MCF 10A (cell line): Measurements from ENCODE around the gene ACER1. TPM values are rescaled to one million over a fixed set of nuclear protein-coding genes. Genes with fewer than 3 reads are reported as not detected.

Experiments
- BruUV-seq: library from RNA; stranded (reverse); fragments of 400-500 nt; replicated peaks from 2 replicates; lab custom pipeline; 2021; lab: Mats Ljungman, UMichigan
- CTCF ChIA-PET: fragments of 300-600 bp; sonication (Branson Sonifier 250); formaldehyde crosslinking; extraction: SDS; loops from one replicate; lab custom pipeline; 2021; ENCODE audit warnings: antibody characterized with exemption, inconsistent platforms; lab: Yijun Ruan, JAX
- POLR2A ChIA-PET: fragments of 300-600, 350-650 bp; sonication (Branson Sonifier 250); formaldehyde crosslinking; extraction: SDS; loops from one replicate; lab custom pipeline; 2020; ENCODE audit warnings: antibody characterized with exemption, inconsistent platforms; lab: Yijun Ruan, JAX
- DNase-seq: peaks from one replicate; pipeline ENCODE4 v3.0.0-alpha.2; 2018; ENCODE audit not compliant: unreplicated experiment
- H3K27ac Mint-ChIP-seq: one replicate; pipeline ENCODE4 v1.8.0; 2022; ENCODE audit warnings: mild to moderate bottlenecking, low read depth, mixed read lengths; ENCODE audit not compliant: unreplicated experiment
- H3K27me3 Mint-ChIP-seq: one replicate; pipeline ENCODE4 v1.8.0; 2022; ENCODE audit warnings: mixed read lengths; ENCODE audit not compliant: insufficient read depth, unreplicated experiment
- H3K36me3 Mint-ChIP-seq: one replicate; pipeline ENCODE4 v1.8.0; 2022; ENCODE audit warnings: mild to moderate bottlenecking, moderate library complexity, mixed read lengths; ENCODE audit not compliant: insufficient read depth, unreplicated experiment
- H3K4me1 Mint-ChIP-seq: one replicate; pipeline ENCODE4 v1.8.0; 2022; ENCODE audit warnings: mixed read lengths; ENCODE audit not compliant: insufficient read depth, unreplicated experiment
- H3K4me3 Mint-ChIP-seq: one replicate; pipeline ENCODE4 v1.8.0; 2022; ENCODE audit warnings: mild to moderate bottlenecking, moderate library complexity, mixed read lengths; ENCODE audit not compliant: unreplicated experiment
- H3K9me3 Mint-ChIP-seq: one replicate; pipeline ENCODE4 v1.8.0; 2022; ENCODE audit warnings: mixed read lengths; ENCODE audit not compliant: unreplicated experiment
- intact Hi-C: fragments of 100-400 bp; cut with micrococcal nuclease; formaldehyde crosslinking; loops from 2 replicates; pipeline ENCODE4 v1.14.1; 2022
- total RNA-seq: library from RNA; stranded (reverse); gene quantifications from 2 replicates; pipeline ENCODE4 v1.2.3, GENCODE V29; 2022
- TF ChIP-seq, protein P1 (sequence below): fragments of 200-600 bp; IDR thresholded peaks from one replicate; pipeline ENCODE4 v1.8.0; 2022; ENCODE audit warnings: antibody characterized with exemption, mild to moderate bottlenecking; ENCODE audit not compliant: unreplicated experiment

The ACER1 gene
- total RNA-seq, 1 experiment from 2014 or later: not detected

DNA sequence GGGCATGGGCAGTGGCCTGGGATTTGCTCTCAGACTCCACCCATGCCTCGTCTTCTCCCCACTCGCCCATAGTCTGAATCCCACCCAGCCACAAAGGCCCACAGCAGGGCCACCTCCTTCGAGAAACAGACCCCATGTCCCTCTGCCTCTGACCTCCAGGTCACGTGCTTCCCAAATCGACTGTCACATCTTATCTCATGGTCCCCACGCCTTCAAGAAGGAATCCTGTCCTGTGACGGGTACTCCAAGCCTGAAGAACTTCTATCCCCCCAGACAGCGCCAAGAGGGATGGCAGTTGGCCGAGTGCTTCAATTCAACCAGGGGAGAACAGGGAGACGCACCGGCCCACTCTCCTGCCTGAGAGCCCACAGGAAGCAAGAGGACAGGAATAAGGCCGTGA is 70.1 kb downstream of the ACER1 start:
- Mint-ChIP-seq H3K27me3 (no peaks in the 10 kb centered on the region), H3K36me3 (peaks cover 72% of the 10 kb centered on the region), H3K27ac (no peak overlapping the region), H3K4me3 (no peak overlapping the region), H3K4me1 (peaks cover 1% of the 10 kb centered on the region), H3K9me3 (no peaks in the 10 kb centered on the region)
- intact Hi-C loops: no loop called here
- TF ChIP-seq, protein P1, sequence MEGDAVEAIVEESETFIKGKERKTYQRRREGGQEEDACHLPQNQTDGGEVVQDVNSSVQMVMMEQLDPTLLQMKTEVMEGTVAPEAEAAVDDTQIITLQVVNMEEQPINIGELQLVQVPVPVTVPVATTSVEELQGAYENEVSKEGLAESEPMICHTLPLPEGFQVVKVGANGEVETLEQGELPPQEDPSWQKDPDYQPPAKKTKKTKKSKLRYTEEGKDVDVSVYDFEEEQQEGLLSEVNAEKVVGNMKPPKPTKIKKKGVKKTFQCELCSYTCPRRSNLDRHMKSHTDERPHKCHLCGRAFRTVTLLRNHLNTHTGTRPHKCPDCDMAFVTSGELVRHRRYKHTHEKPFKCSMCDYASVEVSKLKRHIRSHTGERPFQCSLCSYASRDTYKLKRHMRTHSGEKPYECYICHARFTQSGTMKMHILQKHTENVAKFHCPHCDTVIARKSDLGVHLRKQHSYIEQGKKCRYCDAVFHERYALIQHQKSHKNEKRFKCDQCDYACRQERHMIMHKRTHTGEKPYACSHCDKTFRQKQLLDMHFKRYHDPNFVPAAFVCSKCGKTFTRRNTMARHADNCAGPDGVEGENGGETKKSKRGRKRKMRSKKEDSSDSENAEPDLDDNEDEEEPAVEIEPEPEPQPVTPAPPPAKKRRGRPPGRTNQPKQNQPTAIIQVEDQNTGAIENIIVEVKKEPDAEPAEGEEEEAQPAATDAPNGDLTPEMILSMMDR: no peak
- no TSS peak for BruUV-seq
- DNase-seq: no peak
- ChIA-PET CTCF (interaction anchor here (0.7 kb wide), 1 partner anchor 290 kb away, joined by 4 read pairs; no protein-coding TSS in a partner anchor), POLR2A (no interaction called here)

DNA sequence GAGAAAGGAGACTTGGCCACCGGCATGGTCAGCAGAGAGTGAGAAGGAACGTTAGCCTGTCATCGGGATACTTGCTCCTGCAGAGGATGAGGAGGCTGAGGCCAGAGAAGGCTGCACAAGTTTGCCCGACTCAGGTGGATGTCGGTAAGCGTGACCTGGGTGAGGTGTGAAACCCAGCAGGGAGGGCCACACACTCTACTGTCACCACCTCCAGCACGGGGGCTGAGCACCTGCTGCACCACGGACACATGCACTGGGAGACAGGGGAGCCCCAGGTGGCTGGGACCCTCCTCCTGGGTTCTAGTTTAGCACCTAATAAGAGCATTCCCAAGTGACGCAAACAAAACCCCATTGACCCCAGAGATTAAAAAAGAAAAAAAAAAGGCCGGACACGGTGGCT is 70.9 kb downstream of the ACER1 start:
- H3K4me1 Mint-ChIP-seq: peaks cover 5% of the 10 kb centered on the region
- H3K4me3 Mint-ChIP-seq: no peak overlapping the region
- no peak for DNase-seq
- no TSS peak for BruUV-seq
- no peaks in the 10 kb centered on the region for H3K9me3 Mint-ChIP-seq
- TF ChIP-seq, protein P1: no peak
- H3K36me3 Mint-ChIP-seq: peaks cover 70% of the 10 kb centered on the region
- CTCF ChIA-PET: interaction anchor here (0.7 kb wide), 1 partner anchor 290 kb away, joined by 4 read pairs; no protein-coding TSS in a partner anchor
- no peak overlapping the region for H3K27ac Mint-ChIP-seq
- H3K27me3 Mint-ChIP-seq: no peaks in the 10 kb centered on the region
- intact Hi-C loops: no loop called here
- POLR2A ChIA-PET: no interaction called here

DNA sequence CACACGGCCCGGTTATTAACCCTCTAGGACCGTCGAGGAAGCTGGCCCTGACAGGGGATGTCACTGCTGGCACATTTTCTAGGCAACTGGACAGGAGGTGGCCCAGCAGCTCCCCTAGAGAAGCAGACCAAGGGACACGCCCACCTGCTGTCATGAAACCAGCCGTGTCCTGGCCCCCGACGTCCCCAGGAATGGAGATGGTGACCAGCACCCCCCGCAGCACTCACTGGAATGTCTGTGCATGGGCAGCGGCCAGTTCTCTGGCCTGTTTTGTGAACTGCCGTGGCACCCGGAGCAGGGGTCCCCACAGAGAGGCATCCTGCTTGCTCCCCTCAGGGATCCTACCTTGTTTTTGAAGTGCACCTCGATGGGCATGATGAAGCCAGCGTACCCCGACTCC is 71.5 kb downstream of the ACER1 start:
- Mint-ChIP-seq H3K27me3 (no peaks in the 10 kb centered on the region), H3K27ac (no peak overlapping the region)
- CTCF ChIA-PET: interaction anchor here (0.7 to 1.7 kb wide), 4 partner anchors 24 to 880 kb away, joined by 3 to 6 read pairs (median 4); no protein-coding TSS in a partner anchor

DNA sequence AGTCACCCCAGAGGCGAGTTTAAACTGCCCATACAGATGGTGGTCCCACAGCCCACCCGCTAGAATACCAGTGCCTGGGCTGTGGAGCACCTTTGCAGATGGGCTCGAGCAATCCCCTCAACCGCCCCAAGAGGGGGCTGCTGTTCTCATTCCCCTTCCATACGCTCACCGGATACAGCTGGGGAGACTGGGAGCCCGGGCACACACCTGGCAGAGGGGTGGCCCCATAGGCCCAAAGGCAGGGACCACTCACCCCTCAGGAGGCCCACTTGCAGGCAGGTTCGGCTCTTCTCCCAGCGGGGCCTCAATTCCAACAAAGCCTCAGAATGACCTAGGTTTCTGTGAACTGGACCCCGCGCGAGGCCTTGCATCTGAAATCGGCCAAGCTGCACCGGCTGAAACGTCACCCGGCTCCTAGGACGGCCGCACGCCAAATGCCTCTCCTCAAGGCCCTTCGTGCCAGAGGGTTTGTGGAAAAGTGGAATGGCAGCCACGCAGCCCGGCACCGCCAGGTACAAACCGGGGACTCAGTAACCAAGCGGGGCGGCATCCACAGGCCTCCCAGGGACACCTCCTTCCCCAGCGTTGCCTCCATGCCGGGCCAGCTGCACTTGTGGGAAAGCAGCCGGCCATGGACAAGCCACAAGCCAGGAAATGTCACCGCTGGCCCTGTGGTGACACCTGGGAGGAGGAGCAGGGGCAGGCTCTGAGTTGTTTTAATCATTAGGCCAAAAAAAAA is 72.3 kb downstream of the ACER1 start:
- Mint-ChIP-seq H3K27ac (no peak overlapping the region), H3K27me3 (no peaks in the 10 kb centered on the region), H3K36me3 (peaks cover 58% of the 10 kb centered on the region), H3K4me3 (no peak overlapping the region), H3K4me1 (peaks cover 5% of the 10 kb centered on the region), H3K9me3 (no peaks in the 10 kb centered on the region)
- POLR2A ChIA-PET: interaction anchor here (0.7 to 0.9 kb wide), 3 partner anchors 11 to 76 kb away, joined by 3 read pairs; no protein-coding TSS in a partner anchor
- peak; percentile 54 for DNase-seq
- intact Hi-C loops: no loop called here
- no TSS peak for BruUV-seq
- CTCF ChIA-PET: interaction anchor here (0.7 to 1.7 kb wide), 5 partner anchors 23 to 881 kb away, joined by 3 to 6 read pairs (median 4); no protein-coding TSS in a partner anchor
- TF ChIP-seq, protein P1: peak; percentile 35

More for the DNA sequence above, 71.5 kb downstream of the ACER1 start:
- intact Hi-C loops: no loop called here
- H3K36me3 Mint-ChIP-seq: peaks cover 65% of the 10 kb centered on the region
- POLR2A ChIA-PET: interaction anchor here (0.7 kb wide), 2 partner anchors 10 to 76 kb away, joined by 3 read pairs; no protein-coding TSS in a partner anchor
- TF ChIP-seq, protein P1: no peak
- no peak for DNase-seq
- H3K9me3 Mint-ChIP-seq: no peaks in the 10 kb centered on the region
- no TSS peak for BruUV-seq
- peaks cover 5% of the 10 kb centered on the region for H3K4me1 Mint-ChIP-seq
- H3K4me3 Mint-ChIP-seq: no peak overlapping the region
